ENCODE data around the gene MRPL18.
A peak's percentile ranks its signal among the peaks of the same experiment; 100 is the strongest.

The MRPL18 gene

GRCh38 chr6:159806021-159806458 is 15.8 kb downstream of the MRPL18 start:
- Histone ChIP-seq H3K14ac (ENCODE audit: low read length) (no peak overlapping the region), H2AK5ac (ENCODE audit: low read length) (no peak overlapping the region), H3K4me3 (ENCODE audit: low read depth, low read length) (no peak overlapping the region), H2AFZ (ENCODE audit: insufficient read depth, low read length, poor library complexity) (no peak overlapping the region), H3K4ac (ENCODE audit: low read depth, low read length) (no peak overlapping the region), H2BK120ac (ENCODE audit: insufficient read depth, low read length, poor library complexity) (no peak overlapping the region), H3K9ac (ENCODE audit: low read length) (no peak overlapping the region), H3K23ac (ENCODE audit: low read length) (no peak overlapping the region), H2BK5ac (ENCODE audit: low read depth, low read length, poor library complexity) (no peak overlapping the region), H3K27me3 (ENCODE audit: insufficient read depth, low read length) (no peaks in the 10 kb centered on the region), H3K79me2 (ENCODE audit: control insufficient read depth, insufficient read depth, low read length, poor library complexity) (no peaks in the 10 kb centered on the region), H3K79me1 (ENCODE audit: low read length) (no peaks in the 10 kb centered on the region), H3K9me3 (ENCODE audit: insufficient read depth, low read depth, low read length) (peaks cover 2% of the 10 kb centered on the region), H2BK12ac (ENCODE audit: low read length) (no peak overlapping the region), H3K18ac (ENCODE audit: low read length) (no peak overlapping the region), H3K27ac (ENCODE audit: low read depth, low read length) (no peak overlapping the region), H3K4me1 (ENCODE audit: control insufficient read depth in 1 of 2, insufficient read depth in 2 of 2, low read length in 2 of 2) (no peaks in the 10 kb centered on the region), H3K4me2 (ENCODE audit: low read length) (no peak overlapping the region), H4K12ac (ENCODE audit: low read depth, low read length) (no peak overlapping the region), H3K36me3 (ENCODE audit: control insufficient read depth in 1 of 2, insufficient read depth in 2 of 2, low read length in 2 of 2) (no peaks in the 10 kb centered on the region), H4K8ac (ENCODE audit: low read depth, low read length) (no peak overlapping the region), H4K91ac (ENCODE audit: low read depth, low read length) (no peak overlapping the region)
- no CpG with 5 or more reads among the region's 9 CpGs for WGBS (ENCODE audit: extremely low coverage, insufficient coverage, insufficient read length)
- DNase-seq, result peak in 1 of 2 donors; percentile 18

GRCh38 chr6:159807150-159807858 is 17.0 kb downstream of the MRPL18 start:
- Histone ChIP-seq H2AFZ (ENCODE audit: insufficient read depth, low read length, poor library complexity) (no peak overlapping the region), H3K23ac (ENCODE audit: low read length) (no peak overlapping the region), H3K79me2 (ENCODE audit: control insufficient read depth, insufficient read depth, low read length, poor library complexity) (no peaks in the 10 kb centered on the region), H2BK120ac (ENCODE audit: insufficient read depth, low read length, poor library complexity) (no peak overlapping the region), H3K36me3 (ENCODE audit: control insufficient read depth in 1 of 2, insufficient read depth in 2 of 2, low read length in 2 of 2) (no peaks in the 10 kb centered on the region), H3K9me3 (ENCODE audit: insufficient read depth, low read depth, low read length) (peaks cover 2% of the 10 kb centered on the region), H3K14ac (ENCODE audit: low read length) (no peak overlapping the region), H3K27me3 (ENCODE audit: insufficient read depth, low read length) (no peaks in the 10 kb centered on the region), H4K8ac (ENCODE audit: low read depth, low read length) (no peak overlapping the region), H2BK5ac (ENCODE audit: low read depth, low read length, poor library complexity) (no peak overlapping the region), H3K4me2 (ENCODE audit: low read length) (no peak overlapping the region), H3K79me1 (ENCODE audit: low read length) (no peaks in the 10 kb centered on the region), H3K18ac (ENCODE audit: low read length) (no peak overlapping the region), H3K4ac (ENCODE audit: low read depth, low read length) (no peak overlapping the region), H4K91ac (ENCODE audit: low read depth, low read length) (no peak overlapping the region), H3K9ac (ENCODE audit: low read length) (no peak overlapping the region), H3K4me3 (ENCODE audit: low read depth, low read length) (no peak overlapping the region), H2BK12ac (ENCODE audit: low read length) (no peak overlapping the region), H3K27ac (ENCODE audit: low read depth, low read length) (no peak overlapping the region), H3K4me1 (ENCODE audit: control insufficient read depth in 1 of 2, insufficient read depth in 2 of 2, low read length in 2 of 2) (peaks cover 0 to under 1% of the 10 kb centered on the region in 2 experiments), H2AK5ac (ENCODE audit: low read length) (no peak overlapping the region), H4K12ac (ENCODE audit: low read depth, low read length) (no peak overlapping the region)
- WGBS (ENCODE audit: extremely low coverage, insufficient coverage, insufficient read length), result no CpG with 5 or more reads among the region's 5 CpGs
- peak; percentile 53 to 93 for DNase-seq

GRCh38 chr6:159808647-159809046 is 18.4 kb downstream of the MRPL18 start:
- no peaks in the 10 kb centered on the region for H3K9me3 ChIP-seq (ENCODE audit: insufficient read depth, low read depth, low read length)
- H3K23ac ChIP-seq (ENCODE audit: low read length), result no peak overlapping the region
- H2AFZ ChIP-seq (ENCODE audit: insufficient read depth, low read length, poor library complexity), result no peak overlapping the region
- no peak overlapping the region for H3K9ac ChIP-seq (ENCODE audit: low read length)
- no peak overlapping the region for H2BK120ac ChIP-seq (ENCODE audit: insufficient read depth, low read length, poor library complexity)
- no peak overlapping the region for H2AK5ac ChIP-seq (ENCODE audit: low read length)
- peaks cover under 1% of the 10 kb centered on the region for H3K79me1 ChIP-seq (ENCODE audit: low read length)
- H3K4me2 ChIP-seq (ENCODE audit: low read length), result no peak overlapping the region
- H3K36me3 ChIP-seq (ENCODE audit: control insufficient read depth in 1 of 2, insufficient read depth in 2 of 2, low read length in 2 of 2), result no peaks in the 10 kb centered on the region
- WGBS (ENCODE audit: extremely low coverage, insufficient coverage, insufficient read length), result no CpG with 5 or more reads among the region's 6 CpGs
- no peak overlapping the region for H3K18ac ChIP-seq (ENCODE audit: low read length)
- no peak overlapping the region for H4K91ac ChIP-seq (ENCODE audit: low read depth, low read length)
- no peak overlapping the region for H3K4ac ChIP-seq (ENCODE audit: low read depth, low read length)
- H2BK12ac ChIP-seq (ENCODE audit: low read length), result peak overlapping the region; percentile 3
- no peak overlapping the region for H3K27ac ChIP-seq (ENCODE audit: low read depth, low read length)
- no peak overlapping the region for H4K8ac ChIP-seq (ENCODE audit: low read depth, low read length)
- no peaks in the 10 kb centered on the region for H3K79me2 ChIP-seq (ENCODE audit: control insufficient read depth, insufficient read depth, low read length, poor library complexity)
- H3K4me1 ChIP-seq (ENCODE audit: control insufficient read depth in 1 of 2, insufficient read depth in 2 of 2, low read length in 2 of 2), result peaks cover 4 to 11% of the 10 kb centered on the region in 2 experiments
- no peak overlapping the region for H2BK5ac ChIP-seq (ENCODE audit: low read depth, low read length, poor library complexity)
- H3K27me3 ChIP-seq (ENCODE audit: insufficient read depth, low read length), result no peaks in the 10 kb centered on the region
- H3K4me3 ChIP-seq (ENCODE audit: low read depth, low read length), result no peak overlapping the region
- no peak for DNase-seq
- no peak overlapping the region for H4K12ac ChIP-seq (ENCODE audit: low read depth, low read length)
- no peak overlapping the region for H3K14ac ChIP-seq (ENCODE audit: low read length)

DNA sequence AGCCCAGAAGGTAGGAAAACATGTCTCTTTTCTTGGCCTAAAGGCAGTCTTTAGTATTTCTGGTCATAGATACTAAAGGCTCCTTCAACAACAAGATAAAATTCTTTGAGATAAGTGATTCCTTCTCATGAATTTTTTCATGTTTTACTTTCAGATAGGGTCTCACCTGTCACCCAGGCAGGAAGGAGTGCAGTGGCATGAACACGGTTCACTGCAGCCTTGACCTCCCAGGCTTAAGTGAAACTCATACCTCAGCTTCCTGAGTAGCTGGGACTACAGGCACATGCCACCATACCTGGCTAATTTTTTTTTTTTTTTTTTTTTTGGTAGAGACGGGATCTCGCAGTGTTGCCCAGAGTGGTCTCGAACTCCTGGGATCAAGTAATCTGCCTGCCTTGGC is 18.9 kb downstream of the MRPL18 start:
- Histone ChIP-seq H2BK5ac (ENCODE audit: low read depth, low read length, poor library complexity) (no peak overlapping the region), H3K79me2 (ENCODE audit: control insufficient read depth, insufficient read depth, low read length, poor library complexity) (no peaks in the 10 kb centered on the region), H3K79me1 (ENCODE audit: low read length) (peaks cover 2% of the 10 kb centered on the region), H2AK5ac (ENCODE audit: low read length) (no peak overlapping the region), H3K27me3 (ENCODE audit: insufficient read depth, low read length) (no peaks in the 10 kb centered on the region), H3K18ac (ENCODE audit: low read length) (no peak overlapping the region), H4K8ac (ENCODE audit: low read depth, low read length) (no peak overlapping the region), H2BK12ac (ENCODE audit: low read length) (no peak overlapping the region), H3K9ac (ENCODE audit: low read length) (no peak overlapping the region), H2AFZ (ENCODE audit: insufficient read depth, low read length, poor library complexity) (no peak overlapping the region), H3K36me3 (ENCODE audit: control insufficient read depth in 1 of 2, insufficient read depth in 2 of 2, low read length in 2 of 2) (no peaks in the 10 kb centered on the region), H3K23ac (ENCODE audit: low read length) (no peak overlapping the region), H3K14ac (ENCODE audit: low read length) (no peak overlapping the region), H4K12ac (ENCODE audit: low read depth, low read length) (no peak overlapping the region), H2BK120ac (ENCODE audit: insufficient read depth, low read length, poor library complexity) (no peak overlapping the region), H3K4me1 (ENCODE audit: control insufficient read depth in 1 of 2, insufficient read depth in 2 of 2, low read length in 2 of 2) (peaks cover 4 to 13% of the 10 kb centered on the region in 2 experiments), H4K91ac (ENCODE audit: low read depth, low read length) (no peak overlapping the region), H3K9me3 (ENCODE audit: insufficient read depth, low read depth, low read length) (no peaks in the 10 kb centered on the region), H3K27ac (ENCODE audit: low read depth, low read length) (no peak overlapping the region), H3K4me3 (ENCODE audit: low read depth, low read length) (no peak overlapping the region), H3K4me2 (ENCODE audit: low read length) (no peak overlapping the region), H3K4ac (ENCODE audit: low read depth, low read length) (no peak overlapping the region)
- DNase-seq, result peak; percentile 63 to 76
- no CpG with 5 or more reads among the region's 4 CpGs for WGBS (ENCODE audit: extremely low coverage, insufficient coverage, insufficient read length)
